GM13977 (cell line): ENCODE results near the gene PRF1.

Experiments used
- DNase-seq: peaks from one replicate; pipeline ENCODE4 v3.0.0; 2012; ENCODE audit warnings: low spot score
- CTCF ChIP-seq: IDR thresholded peaks from 2 replicates; pipeline ENCODE4 v1.5.1; 2012; ENCODE audit warnings: mild to moderate bottlenecking, control low read depth; ENCODE audit not compliant: insufficient read depth; ENCODE audit errors: extremely low read depth, missing control alignments
- in situ Hi-C: fragments of 300-500 bp; cut with MboI; formaldehyde crosslinking; loops from one replicate; pipeline ENCODE4 v1.12.0; 2022; ENCODE audit warnings: low sequenced_read_pairs, low pct_unique_long_range_greater_than_20kb, mixed read lengths, inconsistent platforms; ENCODE audit not compliant: unreplicated experiment

The PRF1 gene

GRCh38 chr10:70549962-70550458, 52.5 kb downstream of the PRF1 start:
- in situ Hi-C loops, result loop anchor here (5.0 to 25.0 kb wide), 2 partner anchors 212 to 337 kb away; partner anchors contain the start of gene PCBD1
- DNase-seq, result peak; percentile 85
- peak; percentile 83 for TF ChIP-seq CTCF

GRCh38 chr10:70549351-70549961, 53.1 kb downstream of the PRF1 start:
- no peak for DNase-seq
- in situ Hi-C loops, result no loop called here
- TF ChIP-seq CTCF, result peak; percentile 9
